HUES64 (cell line): ENCODE results near the gene USP6NL.

Source experiments
- H3K27ac ChIP-seq: 2 replicates; pipeline ENCODE4 v1.7.0; 2013; ENCODE audit warnings: low read depth, low read length, inconsistent platforms
- H3K27me3 ChIP-seq: 2 replicates; pipeline ENCODE4 v1.6.1; 2013; ENCODE audit warnings: mild to moderate bottlenecking, low read length; ENCODE audit not compliant: insufficient read depth
- H3K36me3 ChIP-seq: 2 replicates; pipeline ENCODE4 v1.6.1; 2013; ENCODE audit warnings: mild to moderate bottlenecking, low read length; ENCODE audit not compliant: insufficient read depth
- H3K4me1 ChIP-seq: 2 replicates; pipeline ENCODE4 v1.6.1; 2013; ENCODE audit warnings: mild to moderate bottlenecking, low read length, moderate library complexity; ENCODE audit not compliant: insufficient read depth
- H3K4me3 ChIP-seq: 2 replicates; pipeline ENCODE4 v1.5.1; 2013; ENCODE audit warnings: mild to moderate bottlenecking, low read length, moderate library complexity
- H3K9ac ChIP-seq: 2 replicates; pipeline ENCODE4 v1.6.1; 2013; ENCODE audit warnings: mild to moderate bottlenecking, low read depth, low read length
- H3K9me3 ChIP-seq: 2 replicates; pipeline ENCODE4 v1.6.1; 2013; ENCODE audit warnings: low read depth, low read length; ENCODE audit not compliant: insufficient read depth
- WGBS: fragments of 150-250, 120-280 bp; methylation state at CpG from one replicate; pipeline ENCODE4 v1.1.7; 2013; ENCODE audit warnings: missing lambda C conversion rate; 5-methylcytosine and 5-hydroxymethylcytosine counted together

USP6NL gene

DNA sequence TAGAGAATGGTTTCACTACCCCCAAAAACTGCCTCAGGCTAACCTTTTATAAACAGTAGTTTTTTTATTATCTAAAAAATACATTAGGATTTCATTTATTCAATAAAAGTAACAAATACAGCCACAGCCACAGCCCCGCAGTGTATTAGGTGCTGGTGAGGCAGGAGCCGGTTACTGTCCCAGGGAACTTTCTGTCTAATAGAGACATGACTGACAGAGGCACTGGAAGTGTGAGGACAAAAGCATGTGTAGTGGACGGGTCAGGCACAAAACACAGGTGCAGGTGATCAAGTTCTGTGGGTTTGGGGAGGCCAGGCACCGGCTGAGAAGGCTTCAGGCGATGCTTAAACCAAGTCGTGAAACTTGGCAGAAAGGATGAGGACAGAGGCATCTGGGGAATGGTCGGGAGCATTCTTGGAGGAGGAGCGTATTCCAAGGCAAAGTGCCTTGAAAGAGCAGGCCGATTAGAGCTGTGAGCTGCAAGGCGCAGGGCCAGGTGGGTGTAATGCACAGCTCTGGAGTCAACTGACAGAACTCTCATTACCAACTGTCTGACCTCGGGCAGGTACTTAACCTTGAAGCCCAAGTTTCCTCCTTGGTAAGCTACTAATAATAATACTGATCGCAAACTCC, 138.2 kb downstream of the USP6NL start:
- peak overlapping the region; percentile 34; the same call in 1 of the 2 replicates for H3K27ac ChIP-seq
- no peak overlapping the region for H3K9ac ChIP-seq
- 61% methylated on average over 12 of the region's 12 CpGs for WGBS
- H3K4me1 ChIP-seq = peaks cover 53% of the 10 kb centered on the region
- no peaks in the 10 kb centered on the region for H3K9me3 ChIP-seq
- peaks cover 6% of the 10 kb centered on the region for H3K36me3 ChIP-seq
- no peaks in the 10 kb centered on the region for H3K27me3 ChIP-seq
- H3K4me3 ChIP-seq = no peak overlapping the region

DNA sequence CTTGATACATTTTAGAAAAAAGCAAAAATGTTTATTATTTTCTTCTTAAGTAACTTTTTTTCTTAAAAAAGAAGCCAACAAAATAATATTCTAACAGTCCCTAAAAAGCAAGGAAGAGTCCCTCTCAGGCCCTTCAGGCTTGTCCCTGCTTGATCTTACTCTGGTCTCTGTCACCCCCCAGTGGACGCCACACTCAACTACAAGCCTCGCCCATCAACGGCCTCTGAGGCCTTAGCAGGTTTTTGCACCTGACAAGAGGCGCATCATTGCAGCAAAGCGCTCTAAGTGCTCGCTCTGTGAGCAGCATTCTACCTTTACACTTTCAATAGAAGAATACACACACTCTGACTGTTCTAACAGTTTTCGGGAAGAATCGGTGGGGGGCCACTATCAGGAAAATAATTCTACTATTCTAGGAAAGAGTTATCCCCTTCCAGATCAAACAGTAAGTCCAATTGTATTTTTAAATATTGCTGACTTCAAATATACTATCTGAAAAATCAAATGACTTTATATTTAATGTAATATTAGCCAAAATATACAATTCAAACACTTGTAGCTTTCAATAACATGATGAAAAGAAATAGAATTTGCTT, 139.2 kb downstream of the USP6NL start:
- Histone ChIP-seq H3K27me3 (no peaks in the 10 kb centered on the region), H3K9me3 (no peaks in the 10 kb centered on the region), H3K4me1 (peaks cover 57% of the 10 kb centered on the region), H3K27ac (no peak overlapping the region), H3K36me3 (0 out of 2 replicates have a peak, but pooled peaks cover under 1% of the 10 kb centered on the region), H3K9ac (no peak overlapping the region), H3K4me3 (no peak overlapping the region)
- WGBS = 37% methylated on average over 8 of the region's 8 CpGs

DNA sequence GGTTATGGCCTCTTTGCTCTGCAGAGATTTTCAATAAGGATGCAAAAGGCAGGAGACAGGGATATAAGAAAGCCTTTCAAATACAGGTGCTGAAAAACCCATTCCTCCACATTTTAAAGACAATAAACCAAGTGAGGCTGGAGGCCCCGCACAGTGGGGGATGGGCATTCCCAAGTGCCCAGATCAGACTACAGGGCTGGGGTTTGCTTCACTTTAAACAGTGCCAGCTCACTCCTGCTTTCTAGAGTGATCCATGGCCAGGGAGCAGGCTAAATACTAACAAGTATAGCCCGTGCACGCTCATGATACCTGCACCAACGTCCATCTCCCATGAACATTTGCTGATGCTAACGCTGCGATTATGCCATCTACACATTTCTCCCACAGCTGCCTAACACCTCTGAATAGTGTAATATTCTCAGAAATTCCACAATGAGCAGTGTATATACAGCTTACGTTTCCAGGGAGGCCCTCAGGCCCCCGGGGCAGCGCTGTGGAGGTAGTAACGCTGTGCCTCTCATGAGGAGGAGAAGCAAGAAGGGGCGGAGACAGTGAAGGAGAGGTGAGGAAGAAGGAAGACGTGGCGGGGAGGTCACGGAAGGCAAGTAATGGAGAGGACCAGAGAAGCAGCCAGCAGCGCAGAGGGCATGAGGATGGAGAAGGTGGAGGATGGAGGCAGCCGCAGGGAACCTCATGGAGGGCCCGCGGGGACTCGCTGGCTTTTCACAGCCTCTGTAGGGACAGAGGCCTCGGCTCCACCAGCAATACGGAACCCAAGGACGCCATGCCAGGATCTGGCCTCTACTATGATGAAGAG, 141.7 kb downstream of the USP6NL start:
- H3K36me3 ChIP-seq = 0 out of 2 replicates have a peak, but pooled peaks cover 3% of the 10 kb centered on the region
- no peaks in the 10 kb centered on the region for H3K9me3 ChIP-seq
- H3K4me1 ChIP-seq = peaks cover 43% of the 10 kb centered on the region
- H3K4me3 ChIP-seq = peak overlapping the region; percentile 22; the same call in 1 of the 2 replicates
- H3K27me3 ChIP-seq = no peaks in the 10 kb centered on the region
- WGBS = 78% methylated on average over 22 of the region's 22 CpGs
- peak overlapping the region; percentile 20; the same call in 1 of the 2 replicates for H3K9ac ChIP-seq
- peak overlapping the region; percentile 69 for H3K27ac ChIP-seq

DNA sequence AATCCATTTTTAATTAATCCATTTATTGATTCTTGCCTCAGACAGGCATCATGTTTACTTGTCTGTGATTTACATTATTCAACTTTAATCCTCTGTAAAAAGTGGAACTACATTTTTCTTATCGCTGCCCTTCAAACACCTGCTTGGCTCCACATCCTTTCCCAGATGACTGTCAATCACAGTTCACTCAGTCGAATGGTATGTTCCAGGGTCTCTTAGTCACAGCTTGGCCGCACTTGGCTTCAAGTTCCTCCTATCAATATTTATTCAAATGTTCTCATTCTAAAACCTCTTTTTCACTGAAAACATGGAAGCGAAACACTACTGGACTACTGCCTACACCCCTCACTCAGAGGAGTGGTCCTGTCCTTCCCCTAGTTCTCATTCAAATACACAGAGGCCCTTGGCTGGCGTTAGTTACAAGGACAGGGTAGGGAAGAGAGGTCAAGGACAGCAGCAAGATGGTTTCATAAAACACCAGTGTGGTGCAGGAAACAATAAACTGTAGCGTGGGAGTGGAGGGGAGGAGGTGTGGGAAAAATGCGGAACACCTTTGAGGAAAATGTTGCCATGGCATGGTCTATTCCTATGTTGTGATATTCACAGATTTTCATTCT, 143.2 kb downstream of the USP6NL start:
- Histone ChIP-seq H3K9me3 (no peaks in the 10 kb centered on the region), H3K4me1 (peaks cover 28% of the 10 kb centered on the region), H3K36me3 (peaks cover 11% of the 10 kb centered on the region), H3K27ac (no peak overlapping the region), H3K4me3 (no peak overlapping the region), H3K9ac (no peak overlapping the region), H3K27me3 (no peaks in the 10 kb centered on the region)
- WGBS = 92% methylated on average over 7 of the region's 7 CpGs

DNA sequence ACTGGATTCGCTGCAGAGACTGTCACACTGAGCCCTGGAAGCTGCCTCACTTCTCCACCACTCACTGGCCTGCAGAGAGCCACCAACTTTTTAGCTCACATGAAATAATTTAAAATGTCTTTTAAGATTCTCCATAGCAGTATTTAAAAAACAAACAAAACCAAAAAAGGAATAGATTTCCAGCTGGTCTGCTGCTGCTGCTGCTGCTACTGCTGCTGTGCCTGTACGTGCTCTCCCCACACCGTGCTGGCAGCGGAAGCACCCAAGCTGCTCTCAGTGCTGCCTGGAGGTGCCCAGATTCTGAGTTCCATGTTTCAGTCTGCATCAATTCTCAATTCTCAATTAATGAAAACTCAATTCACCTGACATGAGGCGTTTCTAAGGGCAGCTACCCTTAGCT, 146.0 kb downstream of the USP6NL start:
- no peak overlapping the region for H3K4me3 ChIP-seq
- H3K27ac ChIP-seq = no peak overlapping the region
- H3K27me3 ChIP-seq = no peaks in the 10 kb centered on the region
- H3K36me3 ChIP-seq = peaks cover 37% of the 10 kb centered on the region
- peaks cover 24% of the 10 kb centered on the region for H3K4me1 ChIP-seq
- no peak overlapping the region for H3K9ac ChIP-seq
- 80% methylated on average over 5 of the region's 5 CpGs for WGBS
- no peaks in the 10 kb centered on the region for H3K9me3 ChIP-seq

DNA sequence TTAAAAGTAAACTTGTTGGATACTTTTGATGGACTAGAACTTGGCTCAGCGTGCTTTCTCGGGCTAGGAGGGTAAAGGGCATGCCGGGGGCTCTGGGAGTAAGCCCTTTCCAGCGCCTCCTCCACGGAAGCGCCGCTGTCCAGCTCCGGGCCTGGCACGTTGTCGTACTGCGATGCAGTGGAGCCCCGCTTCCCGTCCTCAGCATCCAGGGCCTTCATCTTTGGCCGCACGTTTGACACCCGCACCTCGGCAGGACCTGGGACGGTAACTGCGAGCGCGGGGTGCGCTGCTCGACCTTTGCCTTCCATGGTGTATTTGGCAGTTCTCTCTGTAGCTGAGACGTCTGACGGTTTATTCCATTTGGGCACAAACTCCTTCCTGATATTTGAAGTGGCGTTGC, 148.3 kb downstream of the USP6NL start:
- Histone ChIP-seq H3K9me3 (no peaks in the 10 kb centered on the region), H3K27ac (no peak overlapping the region), H3K36me3 (peaks cover 42% of the 10 kb centered on the region), H3K4me3 (no peak overlapping the region), H3K9ac (no peak overlapping the region), H3K27me3 (no peaks in the 10 kb centered on the region), H3K4me1 (0 out of 2 replicates have a peak, but pooled peaks cover 3% of the 10 kb centered on the region)
- 95% methylated on average over 26 of the region's 26 CpGs for WGBS

DNA sequence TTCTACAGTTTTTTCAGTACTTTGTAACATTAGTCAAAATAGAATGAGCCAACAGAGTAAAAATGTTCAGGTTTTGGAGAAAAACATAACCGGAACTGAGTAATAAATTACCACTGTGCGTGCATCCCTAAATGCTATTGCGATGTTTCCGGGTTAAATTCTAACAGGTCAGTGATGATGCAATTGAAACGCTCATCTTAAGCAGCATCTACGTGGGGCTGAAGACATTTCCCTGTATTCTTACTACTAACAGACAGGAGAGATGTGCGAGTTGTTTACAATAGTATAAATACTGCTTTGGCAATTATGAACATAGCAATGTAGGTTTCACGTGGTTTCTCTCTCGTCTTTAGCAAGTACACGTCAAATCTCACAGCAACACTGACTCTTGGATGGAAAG, 149.4 kb downstream of the USP6NL start:
- no peaks in the 10 kb centered on the region for H3K9me3 ChIP-seq
- no peak overlapping the region for H3K9ac ChIP-seq
- no peak overlapping the region for H3K27ac ChIP-seq
- H3K27me3 ChIP-seq = no peaks in the 10 kb centered on the region
- H3K4me3 ChIP-seq = no peak overlapping the region
- no peaks in the 10 kb centered on the region for H3K4me1 ChIP-seq
- peaks cover 42% of the 10 kb centered on the region for H3K36me3 ChIP-seq
- WGBS = 97% methylated on average over 10 of the region's 10 CpGs

DNA sequence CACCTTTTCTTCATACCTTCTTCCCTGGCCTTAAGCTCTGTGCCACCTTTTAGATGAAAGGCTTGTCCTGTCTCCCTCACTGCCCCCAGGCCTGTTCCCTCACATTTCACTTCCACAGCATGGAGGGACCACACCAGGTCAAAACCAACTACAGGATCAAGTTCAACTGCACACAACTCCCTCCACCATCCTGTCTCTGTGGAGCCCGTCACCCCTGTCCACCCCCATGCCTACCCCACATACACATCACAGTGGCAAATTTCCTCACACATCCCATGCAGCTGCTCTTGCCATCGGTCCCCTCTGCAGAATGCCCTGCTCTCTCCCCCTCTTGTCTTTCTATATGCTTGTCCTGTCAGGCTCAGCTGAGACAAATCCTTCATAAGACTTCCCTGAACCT, 154.1 kb downstream of the USP6NL start:
- no peak overlapping the region for H3K27ac ChIP-seq
- 91% methylated on average over 2 of the region's 2 CpGs for WGBS
- H3K36me3 ChIP-seq = peaks cover 22% of the 10 kb centered on the region
- H3K9ac ChIP-seq = no peak overlapping the region
- no peaks in the 10 kb centered on the region for H3K9me3 ChIP-seq
- H3K27me3 ChIP-seq = no peaks in the 10 kb centered on the region
- H3K4me1 ChIP-seq = no peaks in the 10 kb centered on the region
- no peak overlapping the region for H3K4me3 ChIP-seq

DNA sequence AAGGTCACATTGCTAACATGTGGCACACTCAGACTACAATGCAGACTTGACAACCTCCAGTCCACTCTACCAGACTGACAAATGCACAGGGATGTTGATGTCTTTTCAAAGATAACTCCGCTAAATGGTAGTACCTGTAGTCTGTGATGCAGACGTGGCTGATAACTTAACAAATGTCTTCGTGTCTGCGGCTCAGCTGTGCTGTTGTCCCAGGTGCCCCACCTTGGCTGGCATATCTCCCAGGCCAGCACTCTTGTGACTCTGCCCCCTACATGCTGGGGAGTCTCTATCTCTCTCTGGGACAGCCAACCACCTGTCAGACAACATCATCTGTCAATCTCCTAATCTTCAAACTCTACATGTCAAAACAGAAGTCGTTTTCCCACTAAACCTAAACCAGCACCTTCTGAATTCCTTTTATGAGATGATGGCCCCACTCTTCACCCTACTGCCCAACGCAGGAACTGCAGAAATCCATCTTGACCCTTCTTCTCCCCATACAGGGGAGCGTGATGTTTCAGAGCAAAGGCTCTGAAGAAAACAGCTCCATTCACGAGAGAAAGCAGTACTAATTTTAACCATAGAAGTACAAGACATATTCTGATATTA, 156.4 kb downstream of the USP6NL start:
- Histone ChIP-seq H3K27ac (no peak overlapping the region), H3K27me3 (no peaks in the 10 kb centered on the region), H3K9ac (no peak overlapping the region), H3K36me3 (0 out of 2 replicates have a peak, but pooled peaks cover 5% of the 10 kb centered on the region), H3K4me3 (no peak overlapping the region), H3K4me1 (no peaks in the 10 kb centered on the region), H3K9me3 (no peaks in the 10 kb centered on the region)
- 86% methylated on average over 8 of the region's 8 CpGs for WGBS

DNA sequence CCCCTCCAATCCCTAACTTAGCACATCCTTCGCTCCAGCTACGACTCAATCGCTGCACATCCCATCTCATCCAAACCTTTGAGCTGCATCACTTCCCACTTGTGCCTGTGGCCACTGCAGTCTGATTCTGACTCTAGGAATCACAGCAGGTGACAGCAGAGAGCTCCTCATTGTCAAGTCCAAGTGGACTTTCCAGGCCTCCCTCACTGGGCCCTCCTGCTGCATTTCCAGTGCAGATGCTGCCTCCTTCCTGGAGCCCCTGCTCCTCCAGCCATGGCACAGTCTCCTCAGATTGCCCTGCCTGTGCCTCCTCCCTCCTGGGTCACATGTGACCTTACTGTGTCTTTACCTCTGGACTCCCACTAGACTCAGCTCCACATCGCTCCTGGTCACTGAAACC, 157.3 kb downstream of the USP6NL start:
- Histone ChIP-seq H3K9ac (no peak overlapping the region), H3K27me3 (no peaks in the 10 kb centered on the region), H3K27ac (no peak overlapping the region), H3K4me1 (no peaks in the 10 kb centered on the region), H3K36me3 (0 out of 2 replicates have a peak, but pooled peaks cover 3% of the 10 kb centered on the region), H3K4me3 (no peak overlapping the region), H3K9me3 (no peaks in the 10 kb centered on the region)
- WGBS = 94% methylated on average over 4 of the region's 4 CpGs
